HuH-7 (cell line): ENCODE results near the gene ZNF827.

Source experiments
- DNase-seq: peaks from one replicate; pipeline ENCODE4 v3.0.0; 2011; ENCODE audit warnings: low spot score

Gene ZNF827

DNA sequence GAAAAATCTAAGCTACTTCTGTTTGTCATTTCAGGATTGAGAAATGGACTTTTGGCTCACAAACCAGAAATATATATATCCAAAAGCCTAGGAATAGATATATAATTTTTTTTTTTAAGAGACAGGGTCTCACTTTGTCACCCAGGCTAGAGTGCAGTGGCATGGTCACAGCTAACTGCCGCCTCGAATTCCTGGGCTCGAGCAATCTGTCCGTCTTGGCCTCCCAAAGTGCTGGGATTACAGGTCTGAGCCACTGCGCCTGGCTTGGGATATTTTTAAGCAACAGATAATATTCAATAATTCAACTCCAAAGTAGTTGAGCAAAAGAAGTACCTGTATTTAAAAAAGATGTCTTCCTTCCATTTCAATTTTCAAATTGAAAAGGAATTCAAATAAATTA is 146.2 kb downstream of the ZNF827 start:
- no peak for DNase-seq

DNA sequence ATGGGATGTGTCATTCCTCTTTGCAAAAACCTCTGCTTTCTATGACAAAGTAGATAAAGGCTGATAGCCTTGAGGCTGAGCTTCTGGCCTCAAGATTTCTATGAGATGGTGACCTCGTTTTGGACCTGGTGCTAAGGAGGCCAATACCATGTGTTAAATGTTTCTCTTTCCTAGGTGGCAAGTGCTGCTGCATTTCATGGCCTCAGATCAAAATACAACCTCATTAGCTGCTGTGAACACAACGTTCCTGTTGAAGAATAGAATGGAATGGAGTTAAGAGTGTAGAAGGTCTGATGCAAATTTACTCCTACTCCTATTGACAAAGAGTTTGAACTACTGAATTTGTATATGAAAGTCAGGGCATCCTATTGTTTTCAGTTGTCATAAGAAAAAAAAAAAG is 146.6 kb downstream of the ZNF827 start:
- no peak for DNase-seq

DNA sequence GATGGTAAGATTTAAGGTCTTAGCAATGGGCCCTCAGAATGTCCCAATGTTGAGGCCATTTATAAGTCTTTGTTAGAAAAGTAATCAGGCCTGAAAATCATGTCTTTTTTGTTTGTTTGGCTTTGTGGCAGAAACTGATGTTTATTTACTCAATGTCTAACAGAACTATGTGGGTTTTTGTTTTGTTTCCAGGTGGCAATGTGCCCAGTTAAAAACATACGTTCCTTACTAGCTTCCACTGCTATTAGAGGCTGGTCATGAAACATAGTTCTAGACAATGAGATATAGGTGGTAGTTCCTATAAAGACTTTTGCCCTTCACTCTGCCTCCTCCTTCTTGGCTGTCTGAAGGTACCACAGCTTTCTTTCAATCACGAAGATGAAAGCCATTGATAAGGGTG is 149.9 kb downstream of the ZNF827 start:
- no peak for DNase-seq

DNA sequence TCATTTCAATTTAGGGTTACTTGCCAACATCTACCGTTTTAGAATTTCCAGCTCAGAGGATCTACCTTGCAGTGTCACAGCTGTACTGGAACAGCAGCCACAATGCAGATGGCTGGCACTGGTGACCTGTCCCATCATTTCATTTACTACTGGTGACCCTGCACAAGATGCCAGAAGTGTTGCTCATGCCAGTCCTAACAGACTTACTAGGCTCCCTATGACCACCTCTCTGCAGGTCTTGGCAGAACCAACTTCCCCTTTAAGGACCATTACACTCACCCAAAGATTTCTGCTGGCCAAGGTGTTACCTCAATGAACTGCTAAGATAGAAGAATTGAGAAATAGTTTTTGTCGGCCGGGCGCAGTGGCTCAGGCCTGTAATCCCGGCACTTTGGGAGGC is 151.8 kb downstream of the ZNF827 start:
- no peak for DNase-seq

DNA sequence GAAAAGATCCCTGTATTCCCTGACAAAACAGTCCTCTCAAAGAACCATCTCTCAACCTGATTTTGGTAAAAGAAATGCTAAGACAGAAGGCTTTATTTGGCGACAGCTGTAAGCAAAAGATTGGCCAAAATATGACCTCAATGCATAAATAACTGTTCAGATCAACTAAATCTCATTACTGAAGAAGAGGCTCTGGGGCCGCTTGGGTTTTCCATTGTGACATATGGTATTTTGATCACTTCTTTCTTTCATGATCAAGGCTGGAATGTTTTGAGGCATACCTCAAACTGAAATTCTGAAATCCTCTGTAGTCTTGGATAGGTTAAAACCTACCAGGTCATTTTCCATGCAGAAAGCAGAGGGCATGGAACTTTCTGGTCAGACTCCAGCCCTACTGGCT is 152.4 kb downstream of the ZNF827 start:
- DNase-seq, result no peak

DNA sequence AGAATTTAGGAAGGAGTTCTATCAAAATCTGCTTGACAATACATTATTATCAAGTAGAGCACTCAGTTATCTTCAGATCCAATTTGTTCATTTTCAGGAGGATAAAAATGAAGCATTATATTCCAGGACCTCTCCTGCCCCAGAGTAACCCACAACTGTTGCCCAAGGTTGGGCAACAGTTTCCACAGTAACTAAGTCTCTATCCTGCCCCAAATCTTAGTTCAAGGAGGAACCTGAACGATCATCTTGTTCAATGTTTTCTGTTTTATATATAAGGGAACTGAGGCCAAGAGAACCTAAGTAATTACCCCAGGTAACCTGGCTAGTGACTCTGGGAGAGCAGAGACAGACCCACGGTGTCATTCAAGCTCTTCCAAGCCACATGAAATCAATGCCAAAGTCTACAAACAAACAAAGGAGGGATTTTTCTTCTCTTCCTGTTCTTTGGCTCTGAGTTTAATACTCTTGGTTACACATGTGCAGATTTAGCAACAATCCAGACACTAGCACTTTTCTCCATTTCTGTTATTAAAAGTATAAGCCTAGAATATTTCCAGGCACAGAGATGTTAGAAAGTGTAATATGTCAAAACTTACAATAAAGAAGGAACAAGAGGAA is 153.1 kb downstream of the ZNF827 start:
- DNase-seq, result no peak

DNA sequence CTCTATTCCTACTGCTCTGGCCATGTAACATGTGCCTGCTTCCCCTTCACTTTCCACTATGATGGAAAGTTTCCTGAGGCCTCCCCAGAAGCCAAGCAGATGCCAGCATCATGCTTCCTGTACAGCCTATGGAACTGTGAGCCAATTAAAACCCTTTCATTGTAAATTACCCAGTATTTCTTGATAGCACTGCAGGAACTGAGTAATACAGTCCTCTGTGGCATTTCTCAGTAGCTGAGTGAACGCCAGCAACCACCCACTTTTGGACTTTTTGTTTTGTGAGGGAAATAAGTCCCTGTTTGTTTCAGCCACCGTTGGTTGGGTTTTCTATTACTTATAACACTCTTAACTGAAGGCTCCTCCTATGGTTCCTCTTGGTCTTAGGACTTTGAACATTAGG is 154.6 kb downstream of the ZNF827 start:
- no peak for DNase-seq

DNA sequence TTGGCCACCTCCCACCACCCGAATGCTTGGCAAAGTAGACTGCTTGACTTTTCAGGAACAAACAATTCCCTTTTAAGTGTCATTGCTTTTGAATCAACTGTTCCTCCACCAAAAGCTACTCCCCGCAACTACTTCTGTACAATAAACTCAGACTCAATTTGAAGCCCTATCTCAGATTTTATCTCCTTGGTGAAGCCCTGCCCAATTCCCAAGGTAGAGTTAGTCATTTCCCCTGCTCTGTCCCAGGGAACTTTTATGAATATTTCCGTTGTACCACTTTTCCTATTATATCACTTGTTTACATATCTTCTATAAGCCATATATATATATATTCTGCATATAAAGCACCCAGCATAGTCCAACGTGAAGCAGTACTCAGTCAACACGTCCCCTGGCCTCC is 155.9 kb downstream of the ZNF827 start:
- DNase-seq, result no peak

DNA sequence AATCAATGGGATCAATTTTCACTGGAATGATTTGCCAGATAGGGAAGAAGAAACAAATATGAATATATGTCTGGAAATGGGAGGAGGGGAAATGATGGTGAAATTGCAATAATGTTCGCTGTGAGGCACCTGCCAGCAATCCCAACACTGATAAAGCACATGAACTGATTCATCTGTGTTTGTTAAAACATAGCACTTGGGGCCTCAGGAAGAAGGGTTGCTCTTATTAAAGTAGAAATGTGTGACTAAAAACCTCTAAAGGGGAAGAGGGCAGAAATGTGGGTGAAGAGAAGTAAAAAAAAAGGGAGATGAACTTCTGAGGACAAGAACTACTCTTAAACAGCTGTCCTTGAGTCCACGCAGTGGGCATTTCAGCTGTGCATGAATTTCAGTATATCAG is 157.3 kb downstream of the ZNF827 start:
- DNase-seq, result no peak

DNA sequence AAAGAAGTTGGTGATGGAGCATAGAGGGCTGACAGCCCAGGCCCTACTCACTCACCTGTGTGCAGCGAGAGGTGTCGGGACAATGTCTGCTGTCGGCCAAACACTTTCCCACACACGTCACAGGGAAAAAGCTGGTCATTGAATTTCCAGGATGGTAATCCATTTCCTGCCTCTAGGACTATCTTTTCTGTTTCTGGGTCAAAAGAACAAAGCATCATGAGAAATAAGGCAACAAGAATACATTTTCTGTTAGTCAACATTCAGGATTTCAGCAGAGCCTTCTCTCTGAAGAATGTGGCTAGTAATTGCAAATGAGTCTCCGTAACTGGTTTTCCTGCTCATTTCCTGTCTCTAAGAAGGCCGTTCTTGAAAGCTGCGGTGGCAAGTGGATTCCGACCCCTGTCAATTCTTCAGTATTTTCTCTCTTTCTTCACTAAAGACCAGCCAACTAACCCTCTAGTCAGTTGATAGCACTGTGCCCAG is 159.3 kb downstream of the ZNF827 start:
- no peak for DNase-seq

DNA sequence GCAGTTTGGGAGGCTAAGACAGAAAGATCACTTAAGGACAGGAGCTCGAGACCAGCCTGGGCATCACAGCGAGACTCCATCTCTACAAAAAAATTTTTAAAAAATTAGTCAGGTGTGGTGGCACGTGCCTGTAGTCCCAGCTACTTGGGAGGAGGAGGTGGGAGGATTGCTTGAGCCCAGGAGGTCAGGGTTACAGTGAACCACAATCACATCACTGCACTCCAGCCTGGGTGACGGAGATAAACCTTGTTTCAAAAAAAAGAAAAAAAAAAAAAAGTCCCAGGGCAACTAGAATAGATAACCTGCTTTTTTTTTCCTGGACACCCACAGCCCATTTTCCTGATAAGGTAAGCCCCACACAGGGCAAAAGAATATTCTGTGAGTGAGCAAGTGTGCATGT is 162.4 kb downstream of the ZNF827 start:
- no peak for DNase-seq

DNA sequence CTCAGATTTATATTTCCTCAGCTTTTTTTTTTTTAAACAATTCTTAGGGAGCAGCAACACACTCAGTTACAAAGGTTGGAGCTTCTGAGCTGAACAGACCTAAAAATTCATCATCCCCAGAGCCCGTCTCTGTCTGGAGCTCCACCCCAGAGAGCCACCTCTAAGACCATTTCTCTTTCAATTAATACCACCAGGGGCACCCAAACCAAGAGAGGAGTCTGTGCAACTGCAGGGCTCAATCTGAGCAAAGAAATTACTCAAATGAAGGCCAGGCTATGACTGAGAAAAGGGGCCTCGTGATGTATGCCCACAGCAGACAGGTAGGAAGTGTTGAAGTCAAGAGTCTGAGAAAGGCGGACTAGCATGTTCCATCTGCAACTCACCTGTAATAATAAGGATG is 163.2 kb downstream of the ZNF827 start:
- DNase-seq, result no peak

DNA sequence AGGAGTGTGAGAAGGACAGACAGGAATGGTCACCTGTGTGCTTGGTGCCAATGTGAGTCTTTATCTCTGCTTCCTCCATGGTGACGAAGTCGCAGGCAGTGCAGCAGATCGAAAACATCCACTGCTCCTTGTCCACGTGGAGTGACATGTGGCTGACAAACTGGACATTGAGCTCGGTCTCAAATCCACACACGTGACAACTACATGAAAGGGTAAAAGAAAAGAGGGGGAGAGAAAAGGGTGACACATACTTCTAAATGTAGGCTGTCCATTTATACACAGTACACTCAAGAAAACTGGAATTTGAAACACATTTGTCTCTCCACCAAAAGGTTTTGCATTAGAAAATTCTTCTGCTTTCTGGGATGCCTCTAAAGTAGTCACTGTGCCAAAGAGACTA is 164.2 kb downstream of the ZNF827 start:
- DNase-seq, result no peak

DNA sequence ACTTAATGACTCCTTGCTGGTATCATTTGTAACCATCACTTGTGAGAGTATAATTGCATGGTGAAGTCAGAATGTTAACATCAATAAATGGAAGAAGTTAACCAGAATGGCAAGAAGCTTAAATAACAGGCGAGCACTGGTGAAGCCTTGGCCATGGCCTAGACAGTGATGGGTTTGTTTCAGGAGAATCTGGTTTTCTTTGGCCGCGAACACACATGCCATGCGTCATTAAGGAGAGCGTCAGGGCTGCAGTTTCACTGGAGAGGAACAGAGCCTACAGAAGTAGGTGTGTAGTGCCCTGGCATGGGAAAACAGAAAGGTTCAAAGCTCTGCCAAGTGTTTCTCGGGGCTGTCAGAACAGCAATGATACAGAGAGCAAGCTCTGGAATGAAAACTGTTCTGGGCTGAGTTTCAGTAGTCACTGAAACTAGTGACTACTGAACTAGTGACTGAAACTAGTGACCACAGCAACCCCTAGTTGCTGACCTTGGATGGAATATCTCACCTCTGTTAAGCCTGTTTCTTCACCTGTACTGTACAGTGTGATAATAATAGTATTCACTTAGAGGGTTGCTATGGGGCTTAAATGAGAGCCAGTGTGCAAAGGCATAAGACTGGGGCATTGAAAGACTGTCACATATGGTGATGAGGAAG is 164.9 kb downstream of the ZNF827 start:
- no peak for DNase-seq

DNA sequence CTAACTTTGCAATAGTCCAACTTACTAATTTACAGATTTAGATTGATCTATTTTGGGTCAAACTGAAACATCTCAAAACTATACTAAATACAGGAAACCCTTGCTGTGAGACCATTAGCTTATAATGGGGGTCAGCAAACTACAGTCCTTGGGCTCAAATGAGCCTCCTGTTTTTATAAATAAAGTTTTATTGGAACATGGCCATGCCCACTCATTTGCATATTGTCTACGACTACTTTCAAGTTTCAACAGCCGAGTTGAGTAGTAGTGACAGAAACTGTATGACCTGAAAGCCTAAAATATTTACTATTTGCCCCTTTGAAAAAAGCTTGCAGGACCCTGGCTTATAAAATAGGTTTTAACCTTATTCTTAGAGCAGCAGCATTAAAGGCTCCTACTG is 166.3 kb downstream of the ZNF827 start:
- no peak for DNase-seq

DNA sequence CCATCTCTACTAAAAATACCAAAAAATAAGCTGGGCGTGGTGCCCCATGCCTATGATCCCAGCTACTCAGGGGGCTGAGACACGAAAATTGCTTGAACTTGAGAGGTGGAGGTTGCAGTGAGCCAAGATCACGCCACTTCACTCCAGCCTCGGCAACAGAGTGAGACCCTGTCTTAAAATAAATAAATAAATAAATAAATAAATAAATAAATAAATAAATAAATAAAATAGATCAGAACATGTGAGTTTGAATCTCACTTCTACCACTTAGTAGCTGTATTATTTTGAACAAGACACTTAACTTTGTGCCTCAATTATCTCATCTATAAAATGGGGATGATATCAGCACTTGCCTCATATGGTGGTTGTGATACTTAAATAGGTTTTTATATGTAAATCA is 168.5 kb downstream of the ZNF827 start:
- no peak for DNase-seq

DNA sequence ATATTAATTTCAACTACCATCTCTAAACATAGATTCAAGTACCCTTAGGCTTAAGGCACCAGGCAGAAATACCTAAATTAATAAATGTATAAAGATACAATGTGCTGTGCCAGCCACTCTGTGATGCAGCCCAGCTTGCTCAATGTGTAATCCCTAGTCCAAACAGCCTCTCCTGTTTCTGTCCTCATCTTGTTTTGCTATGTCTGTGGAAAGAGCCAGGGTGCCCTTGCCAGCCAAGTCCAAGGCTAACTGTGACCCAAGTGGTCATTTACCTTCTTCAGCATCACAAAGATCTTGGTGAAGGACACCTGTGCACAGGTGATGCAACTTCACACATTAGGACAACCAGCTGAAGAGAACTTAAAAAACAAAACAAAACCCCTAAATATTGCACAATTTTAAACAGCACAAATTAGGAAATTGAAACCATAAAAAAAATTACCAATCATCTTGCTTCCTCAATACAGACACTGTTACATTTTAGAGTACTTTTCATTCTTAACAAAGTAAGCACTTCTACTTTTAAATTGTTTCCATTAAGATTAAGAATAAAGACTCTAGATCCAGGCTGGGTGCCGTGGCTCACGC is 169.1 kb downstream of the ZNF827 start:
- DNase-seq, result no peak

DNA sequence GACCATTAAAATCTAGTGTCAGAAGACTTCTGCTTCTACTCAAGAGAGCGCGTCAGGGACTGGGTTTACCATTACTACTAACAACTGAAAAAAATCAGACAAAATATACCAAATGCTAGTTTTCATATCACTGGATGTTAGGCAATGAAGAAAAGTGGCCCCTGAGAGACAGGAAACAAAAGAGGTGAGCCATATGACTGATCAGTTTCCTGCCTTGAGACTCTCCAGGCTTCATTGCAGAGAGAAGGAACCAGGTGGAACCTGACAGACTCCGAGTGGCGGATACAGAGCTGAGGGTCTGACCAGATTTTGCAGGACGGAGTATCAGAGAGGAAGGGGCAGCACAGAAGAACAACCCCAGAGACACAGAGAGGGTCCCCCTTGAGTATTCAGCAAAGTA is 172.3 kb downstream of the ZNF827 start:
- DNase-seq, result no peak

DNA sequence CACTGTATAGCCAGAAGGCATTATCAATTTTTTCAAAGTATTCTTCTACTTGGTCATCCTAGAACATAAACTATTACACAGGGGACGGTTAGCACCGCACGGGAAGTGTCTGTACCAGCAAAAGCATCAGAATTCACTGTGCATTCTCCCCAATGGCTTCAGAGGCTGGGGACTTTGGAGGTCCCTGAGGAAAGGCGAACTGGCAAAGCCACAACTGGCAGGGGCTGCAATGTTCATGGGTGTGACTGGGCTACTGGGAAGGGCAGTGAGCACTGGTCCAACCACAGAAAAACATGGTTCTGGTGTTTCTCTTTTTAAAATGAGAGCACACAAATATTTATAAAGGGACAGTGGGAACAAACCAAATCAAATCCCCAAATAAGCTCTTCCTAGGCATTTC is 175.2 kb downstream of the ZNF827 start:
- no peak for DNase-seq

DNA sequence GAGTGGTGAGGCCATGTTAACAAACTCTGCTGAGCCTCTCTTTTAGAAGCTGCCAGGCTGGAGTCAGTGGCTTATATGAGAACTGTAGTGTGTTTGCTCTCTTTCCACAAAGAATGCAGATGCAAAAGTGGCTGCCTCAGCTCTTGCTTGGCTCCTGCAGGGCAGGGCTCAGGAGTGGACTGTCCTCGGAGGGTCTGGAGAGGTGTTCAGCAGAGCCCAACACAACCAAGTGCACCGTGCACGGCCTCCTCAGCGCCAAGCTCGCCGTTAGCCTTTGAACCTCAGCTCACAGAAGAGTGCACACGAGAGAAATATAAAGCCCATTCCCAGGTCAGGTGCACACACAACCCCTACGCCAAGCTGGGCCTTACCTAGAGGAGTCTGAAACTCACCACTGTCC is 175.9 kb downstream of the ZNF827 start:
- DNase-seq, result no peak

DNA sequence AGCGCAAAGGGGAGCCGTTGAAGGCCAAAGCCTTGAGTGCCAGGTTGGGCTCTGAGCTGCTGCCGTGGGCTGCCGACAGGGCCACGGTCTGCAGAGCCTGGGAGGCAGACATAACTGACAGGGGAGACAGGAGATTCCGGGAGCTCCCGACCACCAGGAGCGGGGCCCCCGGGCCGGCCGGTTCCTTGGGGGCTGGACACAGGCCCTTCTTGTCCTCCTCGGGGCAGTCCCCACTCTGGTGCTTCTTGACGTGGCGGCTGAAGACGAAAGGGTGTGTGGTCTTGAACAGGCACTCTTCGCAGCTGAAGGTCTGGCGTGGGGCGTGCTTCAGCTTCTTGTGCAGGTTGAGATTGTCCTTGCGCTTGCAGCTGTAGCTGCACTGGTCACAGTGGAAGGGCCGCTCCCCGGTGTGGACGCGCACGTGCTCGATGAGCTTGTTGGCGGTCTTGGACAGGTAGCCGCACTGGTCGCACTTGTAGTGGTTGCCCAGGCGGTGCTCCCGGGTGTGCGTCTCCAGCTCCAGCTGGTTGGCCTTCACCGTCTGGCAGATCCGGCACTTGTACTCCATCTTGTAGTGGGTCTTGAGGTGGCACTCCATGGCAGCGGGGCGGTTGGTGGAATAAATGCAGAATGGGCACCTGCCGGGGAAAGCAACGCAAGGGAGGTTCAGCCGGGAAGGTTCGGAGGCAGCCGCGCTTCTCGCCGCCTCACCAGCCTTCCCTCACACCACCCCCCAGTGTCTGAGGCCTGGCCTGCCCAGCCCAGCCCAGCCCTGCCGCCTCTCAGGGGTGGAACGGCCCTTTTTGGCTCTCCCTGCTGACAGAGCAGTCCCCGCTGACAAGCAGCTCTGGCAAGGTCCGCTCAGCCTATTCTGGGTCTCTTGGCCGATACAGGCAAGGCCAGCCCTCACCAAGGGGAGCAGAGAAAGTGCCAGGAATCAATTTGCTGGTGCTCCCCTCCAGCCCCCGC is 177.4 kb downstream of the ZNF827 start:
- DNase-seq, result no peak

DNA sequence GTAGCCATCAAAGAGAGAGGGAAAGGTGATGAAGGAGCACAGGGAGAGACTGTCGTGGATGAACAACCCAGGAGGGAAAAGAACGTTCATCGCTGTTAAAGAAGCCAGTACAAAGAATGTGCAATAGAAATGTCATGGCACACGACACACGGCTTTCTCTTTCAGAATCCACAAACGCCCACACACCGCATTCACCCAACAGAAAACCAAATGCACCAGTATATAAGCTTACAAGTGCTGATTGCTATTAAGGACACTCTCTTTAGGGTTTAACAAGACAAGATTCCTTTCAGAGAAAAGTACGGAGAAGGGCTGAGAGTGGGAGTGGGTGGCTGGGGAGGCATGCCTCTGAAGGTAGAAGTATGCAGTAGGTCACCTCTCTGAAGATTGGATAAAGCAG is 178.4 kb downstream of the ZNF827 start:
- DNase-seq, result no peak

DNA sequence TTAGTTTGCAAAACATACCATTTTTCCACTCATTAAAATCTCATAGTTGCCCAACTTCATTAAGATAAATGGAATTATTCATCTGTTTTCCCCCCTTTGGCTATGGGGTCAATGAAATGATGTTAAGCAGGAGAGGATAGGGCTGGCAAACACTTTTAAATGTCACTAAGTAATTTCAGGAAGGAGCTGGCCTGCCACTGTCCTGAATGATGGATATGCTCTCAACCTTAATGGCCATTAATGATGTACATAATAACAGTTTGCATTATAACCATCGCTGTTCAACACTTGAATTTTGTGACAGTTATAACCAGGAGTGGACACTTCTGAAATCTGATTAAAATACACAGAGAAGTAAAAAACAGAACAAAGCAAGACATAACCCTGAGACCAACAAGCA is 181.4 kb downstream of the ZNF827 start:
- no peak for DNase-seq
